Skin epidermis (tissue), 12 donors: ENCODE measurements around the gene PSPH.
"Not testable (repeated sequence)": the region's sequence is repeated elsewhere in the genome, so short reads cannot be mapped to it uniquely, and the experiment has no call there.

Experiments used
- H3K27ac ChIP-seq, 21 experiments: fragments of 200-600 bp; sonication (generic) in 11 of 21; one replicate each; pipeline ENCODE4 v1.5.0; 2020; ENCODE audit warnings: mild to moderate bottlenecking in 3 of 21, inconsistent platforms in 2 of 21, moderate library complexity in 2 of 21
- H3K4me3 ChIP-seq, 7 experiments: fragments of 200-600 bp; sonication (generic) in 2 of 7; one replicate each; pipeline ENCODE4 v1.5.0; 2020; ENCODE audit warnings: inconsistent platforms in 2 of 7, mild to moderate bottlenecking in 2 of 7, moderate library complexity in 1 of 7

The PSPH gene

DNA sequence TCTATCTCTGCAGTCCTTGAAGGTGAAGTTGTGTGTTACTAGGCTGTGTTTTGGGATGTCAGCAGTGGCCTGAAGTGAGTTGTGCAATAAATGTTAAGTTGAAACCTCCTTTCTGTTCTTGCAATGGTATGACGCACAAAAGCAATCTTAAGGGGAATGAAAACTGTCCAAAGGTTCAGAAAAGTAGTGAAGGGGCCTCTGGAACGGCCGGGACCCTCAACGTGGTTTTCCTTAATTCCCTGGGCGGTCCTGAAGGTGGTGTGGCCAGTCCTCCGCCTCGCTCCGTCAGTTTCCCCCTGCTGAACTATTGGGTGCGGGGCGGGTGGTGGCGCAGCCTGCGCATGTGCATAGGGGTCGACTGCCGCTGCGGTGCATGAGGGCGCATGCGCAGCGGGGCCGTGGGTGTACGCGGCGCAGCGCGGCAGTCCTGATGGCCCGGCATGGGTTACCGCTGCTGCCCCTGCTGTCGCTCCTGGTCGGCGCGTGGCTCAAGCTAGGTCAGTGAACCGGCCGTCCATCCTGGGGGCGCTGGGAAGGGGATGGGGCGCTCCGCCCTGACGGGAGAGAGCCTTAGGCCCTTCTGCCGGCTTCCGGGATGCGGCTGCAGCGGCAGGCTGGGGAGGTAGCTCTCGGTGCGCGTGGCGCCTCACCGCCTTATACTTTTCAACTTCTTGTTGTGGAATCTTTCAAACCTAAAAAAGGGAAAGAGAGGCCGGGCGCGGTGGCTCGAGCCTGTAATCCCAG, 12.8 kb upstream of the PSPH start, which contains the start of gene SUMF2:
SUMF2 (plus strand) TSS at position 405 of the 744 bp plus-strand sequence; CDS start at position 431, 26 bp downstream.
- Histone ChIP-seq H3K4me3 (peak within 1 kb of the TSS; percentile 60 to 91 (median 75)), H3K27ac (peak within 1 kb of the TSS; percentile 38 to 97 (median 92))

GRCh38 chr7:56063500-56063881, 12.2 kb upstream of the PSPH start:
- Histone ChIP-seq H3K27ac (peak overlapping the region in 19 of 21 experiments; percentile 64 to 97 (median 92)), H3K4me3 (peak overlapping the region in 6 of 7 experiments; percentile 60 to 91 (median 72))

GRCh38 chr7:56062382-56062781, 11.1 kb upstream of the PSPH start:
- Histone ChIP-seq H3K27ac (peak overlapping the region in 1 of 21 experiments; percentile 93), H3K4me3 (no peak overlapping the region)

- Histone ChIP-seq H3K27ac (no peak overlapping the region), H3K4me3 (no peak overlapping the region)
These were observed 2.7 kb upstream of the PSPH start for GRCh38 chr7:56053993-56054392.

- H3K4me3 ChIP-seq, result no peak overlapping the region
- peak overlapping the region in 1 of 21 experiments; percentile 91 for H3K27ac ChIP-seq
These were observed 2.1 kb upstream of the PSPH start for GRCh38 chr7:56053379-56053778.

- H3K4me3 ChIP-seq, result peak overlapping the region; percentile 61 to 98 (median 87)
- peak overlapping the region; percentile 55 to 98 (median 89) for H3K27ac ChIP-seq
These were observed 248 bp downstream of the PSPH start for GRCh38 chr7:56051053-56051338.

DNA sequence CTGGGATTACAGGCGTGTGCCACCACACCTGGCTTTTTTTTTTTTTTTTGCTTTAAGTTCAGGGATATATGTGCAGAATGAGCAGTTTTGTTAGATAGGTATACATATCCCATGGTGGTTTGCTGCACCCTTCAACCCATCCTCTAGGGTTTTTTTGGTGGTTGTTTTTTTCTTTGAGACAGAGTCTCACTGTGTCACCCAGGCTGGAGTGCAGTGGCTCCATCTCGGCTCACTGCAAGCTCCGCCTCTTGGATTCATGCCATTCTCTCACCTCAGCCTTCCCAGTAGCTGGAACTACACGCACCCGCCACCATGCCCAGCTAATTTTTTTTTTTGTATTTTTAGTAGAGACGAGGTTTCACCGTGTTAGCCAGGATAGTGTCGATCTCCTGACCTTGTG, 2.5 kb downstream of the PSPH start:
- H3K4me3 ChIP-seq, H3K27ac ChIP-seq: not testable (repeated sequence)

GRCh38 chr7:56048245-56048644, 3.0 kb downstream of the PSPH start:
- Histone ChIP-seq H3K27ac (no peak overlapping the region), H3K4me3 (no peak overlapping the region)

GRCh38 chr7:56047446-56048116, 3.7 kb downstream of the PSPH start:
- not testable (repeated sequence) for H3K4me3 ChIP-seq
- peak overlapping the region in 2 of 21 experiments; percentile 8 to 56 for H3K27ac ChIP-seq

DNA sequence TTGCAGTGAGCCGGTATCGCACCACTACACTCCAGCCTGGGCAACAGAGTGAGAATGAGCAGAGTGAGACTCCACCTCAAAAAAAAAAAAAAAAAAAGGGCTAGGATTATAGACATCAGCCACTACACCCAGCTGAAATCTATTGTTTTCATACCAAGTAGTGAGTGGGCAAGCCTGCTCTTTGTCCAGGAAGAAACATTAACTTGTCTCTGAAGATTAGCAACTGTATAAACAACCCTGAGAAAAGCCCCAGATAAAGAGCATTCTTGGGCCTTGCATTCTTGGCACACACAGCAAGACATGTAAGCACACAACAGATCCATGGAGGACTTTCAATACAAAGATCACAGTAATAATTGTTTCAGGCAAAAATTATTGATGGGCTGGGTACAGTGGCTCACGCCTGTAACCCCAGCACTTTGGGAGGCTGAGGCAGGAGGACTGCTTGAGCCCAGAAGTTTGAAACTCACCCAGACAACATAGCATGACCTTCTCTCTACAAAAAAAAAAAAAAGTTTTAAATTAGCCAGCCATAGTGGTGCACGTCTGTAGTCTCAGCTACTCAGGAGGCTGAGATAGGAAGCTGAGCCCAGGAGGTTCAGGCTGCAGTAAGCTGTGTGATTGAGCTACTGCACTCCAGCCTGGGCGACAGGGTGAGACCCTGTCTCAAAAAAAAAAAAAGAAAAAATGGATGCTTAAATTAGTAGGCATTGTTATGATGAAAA, 4.4 kb downstream of the PSPH start:
- Histone ChIP-seq H3K27ac (peak overlapping the region in 3 of 21 experiments; percentile 6 to 56 (median 8)), H3K4me3 (no peak overlapping the region)

GRCh38 chr7:56045758-56046157, 5.5 kb downstream of the PSPH start:
- H3K27ac ChIP-seq, result peak overlapping the region in 1 of 21 experiments; percentile 47
- not testable (repeated sequence) for H3K4me3 ChIP-seq

DNA sequence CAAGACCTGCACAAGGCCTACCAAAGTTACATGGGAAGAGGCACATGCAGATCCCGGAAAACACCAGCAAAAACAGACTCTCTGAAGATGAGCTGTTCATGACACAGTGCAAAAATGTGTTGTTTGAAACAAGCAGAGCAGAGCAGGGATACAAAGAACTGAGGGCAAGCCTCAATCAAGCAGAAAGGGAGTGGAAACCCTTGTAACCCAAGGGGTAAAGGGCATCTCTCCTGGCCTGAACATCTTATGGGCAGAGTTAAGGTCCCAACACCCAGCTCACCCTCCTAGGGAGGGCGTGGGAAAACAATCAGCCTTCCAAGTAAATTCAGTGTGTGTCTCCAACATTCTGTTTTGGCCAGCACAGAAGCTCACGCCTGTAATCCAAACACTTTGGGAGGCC, 10.5 kb downstream of the PSPH start:
- no peak overlapping the region for H3K27ac ChIP-seq
- H3K4me3 ChIP-seq, result no peak overlapping the region

DNA sequence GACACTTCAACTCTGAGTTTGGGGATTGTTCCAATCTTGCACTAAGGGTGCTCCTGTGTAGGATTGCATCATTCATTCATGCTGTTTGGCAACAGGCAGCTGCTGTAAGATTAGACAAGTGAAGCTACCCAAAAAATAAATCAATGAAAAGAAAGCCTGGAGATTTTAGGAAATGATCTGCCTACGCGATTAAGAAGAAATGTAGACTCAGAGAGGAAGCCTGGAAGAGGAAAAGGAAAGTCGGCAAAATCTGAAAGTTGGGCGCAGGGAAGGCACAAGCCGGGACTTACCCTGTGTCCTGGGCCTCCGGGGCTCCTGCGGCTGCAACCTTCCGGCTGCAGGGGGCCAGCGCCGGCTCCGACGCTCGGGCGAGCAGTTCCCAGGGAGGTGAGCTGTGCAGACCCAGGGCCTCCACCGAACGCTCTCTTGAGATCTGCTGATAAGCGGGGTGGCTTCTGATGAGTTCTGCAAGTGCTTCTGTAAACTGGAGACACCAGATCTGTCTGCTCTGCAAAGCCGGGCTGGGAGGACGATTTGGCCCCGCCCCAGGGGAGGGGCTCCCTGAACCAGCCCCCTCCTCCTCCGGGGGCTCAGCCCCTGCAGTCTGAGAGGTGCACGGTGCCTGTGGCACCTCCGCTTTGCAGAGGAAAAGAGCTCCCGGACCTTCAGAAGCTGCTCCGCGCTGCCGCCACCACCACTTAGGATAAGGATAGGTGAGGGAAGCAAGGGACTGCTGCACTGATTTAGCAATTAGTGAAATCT, 17.4 kb downstream of the PSPH start:
- peak overlapping the region; percentile 47 to 76 (median 55) for H3K4me3 ChIP-seq
- peak overlapping the region in 17 of 21 experiments; percentile 2 to 85 (median 67) for H3K27ac ChIP-seq

GRCh38 chr7:56032578-56032977, 18.7 kb downstream of the PSPH start:
- H3K27ac ChIP-seq, H3K4me3 ChIP-seq: not testable (repeated sequence)

DNA sequence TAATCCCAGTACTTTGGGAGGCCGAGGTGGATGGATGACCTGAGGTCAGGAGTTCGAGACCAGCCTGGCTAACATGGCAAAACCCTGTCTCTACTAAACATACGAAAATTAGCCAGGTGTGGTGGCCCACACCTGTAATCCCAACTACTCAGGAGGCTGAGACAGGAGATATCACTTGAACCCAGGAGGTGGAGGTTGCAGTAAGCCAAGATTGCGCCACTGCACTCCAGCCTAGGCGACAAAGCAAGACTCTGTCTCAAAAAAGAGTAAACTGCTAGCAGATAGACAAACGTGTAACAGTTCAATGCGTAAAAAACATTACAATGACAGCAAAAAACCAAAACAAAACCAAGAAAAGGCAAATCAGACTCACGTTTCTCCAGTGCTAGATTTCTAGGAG, 19.7 kb downstream of the PSPH start:
- H3K27ac ChIP-seq, H3K4me3 ChIP-seq: not testable (repeated sequence)

GRCh38 chr7:56030340-56030739, 20.9 kb downstream of the PSPH start:
- H3K27ac ChIP-seq, result no peak overlapping the region
- no peak overlapping the region for H3K4me3 ChIP-seq

GRCh38 chr7:56028942-56029630, 22.2 kb downstream of the PSPH start:
- Histone ChIP-seq H3K27ac (no peak overlapping the region), H3K4me3 (no peak overlapping the region)

DNA sequence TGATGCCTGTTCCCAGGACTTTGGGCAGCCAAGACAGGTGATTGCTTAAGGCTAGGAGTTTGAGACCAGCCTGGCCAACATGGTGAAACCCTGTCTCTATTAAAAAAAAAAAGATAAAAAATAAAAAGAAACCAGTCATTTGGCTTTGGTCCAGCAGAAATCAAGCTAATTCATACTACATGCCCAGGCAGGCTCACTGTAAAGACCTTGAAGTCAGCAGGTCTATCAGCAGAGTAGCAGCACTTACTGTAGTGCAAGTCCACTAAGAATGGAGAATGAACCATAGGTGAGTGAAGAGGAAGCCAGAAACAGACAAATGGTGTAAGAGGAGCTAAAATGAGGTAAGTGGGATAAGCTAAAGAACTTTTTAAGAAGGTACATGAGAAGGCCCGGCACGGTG, 24.7 kb downstream of the PSPH start:
- Histone ChIP-seq H3K4me3 (no peak overlapping the region), H3K27ac (no peak overlapping the region)

DNA sequence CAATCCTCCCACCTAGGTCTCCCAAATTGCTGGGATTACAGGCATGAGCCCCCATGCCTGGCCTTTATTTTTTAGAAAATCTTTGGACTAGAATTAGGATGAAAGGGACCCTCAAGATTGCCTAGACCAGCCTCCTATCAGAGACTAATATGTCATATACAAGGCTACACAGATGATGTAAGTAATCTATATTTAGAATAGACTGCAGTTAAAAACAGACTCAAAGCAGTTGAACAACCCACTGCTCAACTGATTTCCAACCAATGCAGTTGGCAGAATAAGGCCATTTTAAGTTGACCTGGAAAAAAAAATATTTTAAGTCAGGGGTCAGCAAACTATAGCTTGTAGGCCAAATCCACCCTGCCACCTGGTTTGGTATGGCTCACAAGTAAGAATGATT, 27.7 kb downstream of the PSPH start:
- Histone ChIP-seq H3K4me3 (no peak overlapping the region), H3K27ac (no peak overlapping the region)
